Duodenal mucosa (tissue), 2 donors: Measurements from ENCODE around the gene OR6J1.
"Not testable (repeated sequence)": the region's sequence is repeated elsewhere in the genome, so short reads cannot be mapped to it uniquely, and the experiment has no call there.

Experiments used
- H3K27ac ChIP-seq: one replicate; pipeline ENCODE4 v1.7.0; 2013; ENCODE audit warnings: low read depth, low read length
- H3K27me3 ChIP-seq, 2 donors: one replicate each; pipeline ENCODE4 v1.7.0; 2013; ENCODE audit warnings: low read length in 2 of 2, control low read depth in 1 of 2; ENCODE audit not compliant: insufficient read depth in 2 of 2, control insufficient read depth in 1 of 2
- H3K36me3 ChIP-seq, 2 donors: one replicate each; pipeline ENCODE4 v1.7.0; 2013; ENCODE audit warnings: low read length in 2 of 2, control low read depth in 1 of 2; ENCODE audit not compliant: insufficient read depth in 2 of 2, control insufficient read depth in 1 of 2
- H3K4me1 ChIP-seq, 2 donors: one replicate each; pipeline ENCODE4 v1.7.0; 2013; ENCODE audit warnings: low read length in 2 of 2, control low read depth in 1 of 2; ENCODE audit not compliant: insufficient read depth in 2 of 2, control insufficient read depth in 1 of 2
- H3K4me3 ChIP-seq, 2 donors: one replicate each; pipeline ENCODE4 v1.7.0; 2013; ENCODE audit warnings: low read length in 2 of 2, low read depth in 1 of 2
- H3K9ac ChIP-seq, 2 donors: one replicate each; pipeline ENCODE4 v1.7.0; 2013; ENCODE audit warnings: low read length in 2 of 2, low read depth in 1 of 2
- H3K9me3 ChIP-seq, 2 donors: one replicate each; pipeline ENCODE4 v1.7.0; 2013; ENCODE audit warnings: low read length in 2 of 2, control low read depth in 1 of 2; ENCODE audit not compliant: control insufficient read depth in 1 of 2

Gene OR6J1

DNA sequence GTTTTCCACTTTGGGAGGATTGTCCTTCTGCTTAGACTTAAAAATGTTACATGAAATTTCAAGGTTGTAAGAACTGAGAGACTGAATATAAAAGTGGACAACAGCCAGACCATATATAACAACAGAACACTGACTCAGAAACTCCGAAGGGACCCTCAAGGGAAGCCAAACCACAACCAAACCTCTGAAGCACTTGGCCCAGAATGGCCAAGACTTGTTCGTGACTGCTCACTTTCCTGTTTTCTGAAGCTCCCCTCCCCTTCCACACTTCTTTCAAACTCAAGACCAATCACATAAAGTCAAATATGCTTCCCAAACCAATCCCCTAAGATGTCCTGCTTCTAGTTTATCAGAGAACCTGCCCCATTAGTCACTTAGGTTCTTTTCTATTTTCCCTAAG lies 13.7 kb downstream of the OR6J1 start:
- H3K27me3 ChIP-seq: no peaks in the 10 kb centered on the region
- H3K27ac ChIP-seq: no peak overlapping the region
- no peak overlapping the region for H3K9ac ChIP-seq
- H3K36me3 ChIP-seq: no peaks in the 10 kb centered on the region
- no peak overlapping the region for H3K4me3 ChIP-seq
- no peaks in the 10 kb centered on the region for H3K4me1 ChIP-seq
- H3K9me3 ChIP-seq: no peaks in the 10 kb centered on the region

DNA sequence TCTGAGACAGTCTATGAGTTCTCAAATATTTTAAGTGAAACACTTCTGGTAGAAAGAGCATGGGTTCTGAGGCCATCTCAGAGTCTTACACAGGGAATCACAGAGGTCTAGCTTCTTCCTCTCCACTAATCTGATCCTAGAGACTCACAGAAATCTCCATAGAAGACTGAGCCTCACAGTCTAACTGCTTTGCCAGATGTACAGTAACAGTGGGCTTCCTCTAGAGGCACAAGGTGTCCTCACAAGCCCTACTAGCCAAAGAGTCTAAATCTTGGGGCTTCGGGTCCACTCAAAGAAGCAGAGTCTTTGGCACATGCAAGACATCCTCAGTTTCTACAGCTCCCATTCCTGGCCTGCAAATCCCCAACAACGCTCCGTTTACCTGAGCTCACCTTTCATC lies 14.1 kb downstream of the OR6J1 start:
- Histone ChIP-seq H3K4me3 (no peak overlapping the region), H3K27me3 (no peaks in the 10 kb centered on the region), H3K9ac (no peak overlapping the region), H3K27ac (no peak overlapping the region), H3K4me1 (no peaks in the 10 kb centered on the region), H3K36me3 (no peaks in the 10 kb centered on the region), H3K9me3 (no peaks in the 10 kb centered on the region)

DNA sequence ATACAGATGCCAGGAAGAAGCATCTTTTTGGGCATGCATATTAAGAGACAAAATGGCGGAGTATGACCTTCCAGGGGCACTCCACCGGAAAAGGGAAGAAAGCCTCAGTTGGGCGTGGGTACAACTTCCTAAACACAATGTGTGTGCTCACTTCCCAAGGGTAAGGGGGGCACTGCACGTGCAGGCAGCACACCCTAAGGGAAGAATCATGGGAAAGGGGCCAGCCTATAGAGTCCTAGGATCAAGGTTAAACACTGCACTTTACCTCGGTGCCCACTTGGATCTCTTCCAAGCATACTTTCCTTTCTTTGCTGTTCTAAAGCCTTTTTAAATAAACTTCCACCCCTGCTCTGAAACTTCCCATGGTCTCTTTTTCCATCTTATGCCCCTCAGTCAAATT lies 14.8 kb downstream of the OR6J1 start:
- Histone ChIP-seq H3K36me3 (no peaks in the 10 kb centered on the region), H3K4me3 (no peak overlapping the region), H3K27ac (no peak overlapping the region), H3K9ac (no peak overlapping the region), H3K27me3 (no peaks in the 10 kb centered on the region), H3K9me3 (no peaks in the 10 kb centered on the region), H3K4me1 (no peaks in the 10 kb centered on the region)

DNA sequence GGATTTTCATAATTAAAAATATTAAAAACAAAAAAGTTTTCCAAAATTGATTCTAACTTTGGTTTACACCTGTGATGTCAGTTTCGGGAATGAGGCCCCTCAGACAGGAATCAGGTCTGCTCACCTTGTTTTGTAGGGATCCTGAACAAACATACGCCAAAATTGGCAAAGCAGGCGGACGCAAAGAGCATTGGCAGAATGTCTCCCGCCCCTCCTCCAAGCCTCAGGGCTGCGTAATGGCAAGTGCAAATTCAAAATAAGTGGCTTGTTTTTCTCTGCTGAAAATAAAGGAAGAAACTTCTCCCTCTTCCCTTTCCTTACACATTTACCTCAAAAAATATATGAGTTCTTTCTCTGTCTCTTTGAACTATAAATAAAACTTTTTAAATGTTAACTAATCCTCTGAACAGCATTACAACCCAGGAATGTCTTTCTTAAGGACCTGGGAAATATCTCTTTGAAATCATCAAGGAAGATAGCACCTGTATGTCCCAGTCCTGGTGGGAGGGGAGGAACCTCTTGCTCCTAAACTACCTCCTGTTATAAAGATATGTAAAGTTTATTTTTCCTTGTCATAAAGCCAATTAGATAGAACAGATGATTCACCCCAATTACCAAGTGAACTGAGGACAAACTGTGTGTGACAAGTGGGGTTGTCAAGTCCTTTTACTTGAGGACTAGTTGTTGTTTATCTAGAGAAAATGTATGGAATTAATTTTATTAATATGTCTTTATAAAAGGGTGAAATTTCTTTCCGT lies 16.5 kb downstream of the OR6J1 start:
- no peak overlapping the region for H3K9ac ChIP-seq
- H3K9me3 ChIP-seq: no peaks in the 10 kb centered on the region
- no peak overlapping the region for H3K4me3 ChIP-seq
- H3K36me3 ChIP-seq: no peaks in the 10 kb centered on the region
- H3K4me1 ChIP-seq: no peaks in the 10 kb centered on the region
- no peaks in the 10 kb centered on the region for H3K27me3 ChIP-seq
- no peak overlapping the region for H3K27ac ChIP-seq

DNA sequence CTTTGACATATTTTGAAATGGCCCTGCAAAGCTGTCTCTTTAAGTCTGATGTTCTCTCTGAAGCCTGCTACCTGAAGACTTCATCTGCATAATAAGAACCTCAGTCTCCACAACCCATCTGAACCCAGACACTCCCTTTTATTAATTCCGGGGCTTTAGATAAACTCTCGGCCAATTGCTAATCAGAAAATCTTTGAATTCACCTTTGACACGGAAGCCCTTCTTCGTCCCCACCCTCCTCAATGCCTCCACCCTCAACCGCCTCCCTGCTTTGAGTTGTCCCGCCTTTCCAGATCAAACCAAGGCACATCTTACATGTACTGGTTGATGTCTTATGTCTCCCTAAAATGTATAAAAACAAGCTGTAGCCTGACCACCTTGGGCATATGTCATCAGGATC lies 17.6 kb downstream of the OR6J1 start:
- H3K4me3 ChIP-seq: no peak overlapping the region
- H3K36me3 ChIP-seq: no peaks in the 10 kb centered on the region
- no peaks in the 10 kb centered on the region for H3K27me3 ChIP-seq
- no peak overlapping the region for H3K9ac ChIP-seq
- no peak overlapping the region for H3K27ac ChIP-seq
- no peaks in the 10 kb centered on the region for H3K4me1 ChIP-seq
- no peaks in the 10 kb centered on the region for H3K9me3 ChIP-seq

DNA sequence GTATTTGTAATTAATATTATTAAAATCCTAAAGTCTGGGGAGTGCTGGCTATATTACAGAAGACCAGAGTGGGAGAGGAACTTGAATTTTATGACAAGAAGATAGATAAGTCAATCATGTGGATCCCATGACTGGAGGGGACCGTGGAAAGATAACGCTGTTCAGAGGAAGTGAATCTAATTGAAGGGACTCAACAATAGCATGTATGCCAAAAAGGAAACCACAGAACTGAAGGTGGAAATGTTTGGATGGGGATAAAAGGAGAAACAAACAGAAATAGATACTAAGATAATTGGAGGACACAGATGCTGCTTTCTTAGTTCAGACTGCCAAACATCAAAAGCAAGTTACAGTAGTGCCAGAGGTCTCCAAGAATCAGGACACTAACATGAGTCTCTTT lies 21.1 kb downstream of the OR6J1 start:
- Histone ChIP-seq H3K4me1 (no peaks in the 10 kb centered on the region), H3K4me3 (no peak overlapping the region), H3K36me3 (no peaks in the 10 kb centered on the region), H3K9me3 (no peaks in the 10 kb centered on the region), H3K9ac (no peak overlapping the region), H3K27ac (no peak overlapping the region), H3K27me3 (no peaks in the 10 kb centered on the region)

DNA sequence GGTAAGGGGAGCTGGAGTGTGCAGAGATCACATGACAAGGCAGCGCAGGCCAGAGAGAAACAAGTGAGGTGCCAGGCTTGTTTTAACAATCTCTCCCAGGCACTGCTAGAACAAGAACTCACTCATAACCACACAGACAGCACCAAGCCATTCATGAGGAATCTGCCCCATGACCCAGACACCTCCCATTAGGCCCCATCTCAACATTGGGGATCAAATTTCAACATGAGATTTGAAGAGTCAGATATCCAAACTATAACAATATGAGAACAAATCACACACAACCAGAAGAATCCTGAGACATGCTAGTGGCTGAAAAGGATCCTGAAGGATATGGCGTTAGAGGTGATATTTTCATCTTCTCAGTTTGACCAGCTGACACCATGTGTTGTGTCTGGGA lies 21.9 kb downstream of the OR6J1 start:
- H3K4me3 ChIP-seq: no peak overlapping the region

DNA sequence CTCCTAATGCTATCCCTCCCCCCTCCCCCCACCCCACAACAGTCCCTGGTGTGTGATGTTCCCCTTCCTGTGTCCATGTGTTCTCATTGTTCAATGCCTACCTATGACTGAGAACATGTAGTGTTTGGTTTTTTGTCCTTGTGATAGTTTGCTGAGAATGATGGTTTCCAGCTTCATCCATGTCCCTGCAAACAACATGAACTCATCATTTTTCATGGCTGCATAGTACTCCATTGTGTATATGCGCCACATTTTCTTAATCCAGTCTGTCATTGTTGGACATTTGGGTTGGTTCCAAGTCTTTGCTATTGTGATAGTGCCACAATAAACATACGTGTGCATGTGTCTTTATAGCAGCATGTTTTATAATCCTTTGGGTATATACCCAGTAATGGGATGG lies 28.4 kb downstream of the OR6J1 start:
- H3K36me3 ChIP-seq: peaks cover 16% of the 10 kb centered on the region in 2 donors

More for the DNA sequence above, 21.9 kb downstream of the OR6J1 start:
- H3K27me3 ChIP-seq: no peaks in the 10 kb centered on the region
- no peaks in the 10 kb centered on the region for H3K4me1 ChIP-seq
- H3K9ac ChIP-seq: no peak overlapping the region
- H3K27ac ChIP-seq: no peak overlapping the region
- H3K36me3 ChIP-seq: no peaks in the 10 kb centered on the region
- H3K9me3 ChIP-seq: no peaks in the 10 kb centered on the region

DNA sequence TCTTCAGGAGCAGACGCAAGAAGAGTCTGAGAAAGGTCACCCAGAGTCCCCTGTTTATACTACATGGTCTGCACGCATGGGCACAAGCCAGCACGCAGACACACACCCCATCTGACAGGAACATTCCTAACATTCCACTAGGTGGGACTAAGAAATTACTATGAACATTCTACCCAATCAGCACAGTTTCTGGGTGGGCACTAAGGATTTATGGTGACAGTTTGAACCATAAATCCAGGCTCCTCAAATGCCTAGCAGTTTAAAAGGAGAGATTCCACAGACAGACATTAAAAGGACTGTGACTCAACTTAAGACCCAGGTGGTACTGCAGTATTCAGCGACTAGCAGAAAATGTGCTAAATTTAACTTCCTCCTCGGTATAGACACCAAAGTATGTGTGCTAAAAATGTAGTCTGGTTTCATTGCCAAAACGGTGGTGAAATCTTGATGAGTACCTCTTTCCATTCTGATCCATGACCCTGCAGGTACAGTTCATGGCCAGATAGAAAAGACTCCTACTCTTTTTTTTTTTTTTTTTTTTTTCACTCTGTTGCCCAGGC lies 29.8 kb downstream of the OR6J1 start:
- H3K36me3 ChIP-seq: peaks cover 24 to 30% of the 10 kb centered on the region in 2 donors
- no peaks in the 10 kb centered on the region for H3K4me1 ChIP-seq
- no peaks in the 10 kb centered on the region for H3K27me3 ChIP-seq
- H3K9me3 ChIP-seq: no peaks in the 10 kb centered on the region
- no peak overlapping the region for H3K9ac ChIP-seq
- H3K4me3 ChIP-seq: no peak overlapping the region
- H3K27ac ChIP-seq: no peak overlapping the region

More for the DNA sequence above, 28.4 kb downstream of the OR6J1 start:
- not testable (repeated sequence) for H3K9me3 ChIP-seq, H3K4me3 ChIP-seq, H3K27ac ChIP-seq, H3K9ac ChIP-seq, H3K27me3 ChIP-seq, H3K4me1 ChIP-seq

DNA sequence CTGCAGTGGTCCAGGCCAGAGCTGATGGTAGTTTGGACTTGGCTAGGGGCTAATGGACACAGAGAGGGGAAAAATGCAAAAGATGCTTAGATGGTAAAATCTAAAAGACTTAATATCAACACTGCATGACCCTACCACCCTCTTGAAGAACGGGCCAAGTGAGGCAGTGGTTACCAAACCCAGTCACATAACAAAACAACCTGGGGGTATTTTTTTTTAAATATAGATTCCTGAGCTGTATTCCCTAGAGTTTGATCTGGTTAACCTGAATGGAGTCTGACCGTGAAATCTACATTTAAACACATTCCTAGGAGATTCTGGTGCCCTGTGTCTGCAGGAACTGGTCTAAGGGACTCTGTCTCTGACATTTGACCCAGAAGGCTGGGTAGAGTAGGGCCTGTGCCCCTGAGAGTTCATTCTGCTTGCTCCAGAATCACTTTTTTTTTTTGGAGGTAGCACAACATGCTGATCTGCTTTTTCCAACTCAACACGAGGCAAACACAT lies 30.4 kb downstream of the OR6J1 start:
- Histone ChIP-seq H3K9ac (no peak overlapping the region), H3K9me3 (no peaks in the 10 kb centered on the region), H3K27me3 (no peaks in the 10 kb centered on the region), H3K4me1 (no peaks in the 10 kb centered on the region), H3K36me3 (peaks cover 24 to 32% of the 10 kb centered on the region in 2 donors), H3K4me3 (no peak overlapping the region), H3K27ac (peak overlapping the region; percentile 39)
